Natural killer cell treated with Interleukin-12 subunit alpha and Interleukin-12 subunit beta and Interleukin-15 and Interleukin-18, amount 100 ng/mL, for 72 hours (primary cell): ENCODE data around the gene STKLD1. TPM values are rescaled to one million over a fixed set of nuclear protein-coding genes. Genes with fewer than 3 reads are reported as not detected.

Experiments used
- ATAC-seq, 2 donors: fragments of 150-1000 bp; cut with Tn5 transposase in 1 of 2; sonication (Bioruptor Pico), chemical (Tn5 transposase) in 1 of 2; 2 replicates each; pipeline ENCODE4 v1.10.0; 2021
- DNase-seq: peaks from one replicate; pipeline ENCODE4 v3.0.0; 2022; ENCODE audit warnings: low spot score
- H3K27ac Mint-ChIP-seq, 2 donors: 1 replicate in 1 of 2; 2 replicates in 1 of 2; pipeline ENCODE4 v1.8.0; 2022; ENCODE audit warnings: mixed read lengths in 2 of 2, mild to moderate bottlenecking in 1 of 2, moderate library complexity in 1 of 2
- H3K27me3 Mint-ChIP-seq, 2 donors: 1 replicate in 1 of 2; 2 replicates in 1 of 2; pipeline ENCODE4 v1.8.0; 2022; ENCODE audit warnings: mixed read lengths in 2 of 2
- H3K36me3 Mint-ChIP-seq: one replicate; pipeline ENCODE4 v1.8.0; 2022; ENCODE audit warnings: mixed read lengths
- H3K4me1 Mint-ChIP-seq, 2 donors: 1 replicate in 1 of 2; 2 replicates in 1 of 2; pipeline ENCODE4 v1.8.0; 2022; ENCODE audit warnings: low read depth in 2 of 2, mixed read lengths in 2 of 2, mild to moderate bottlenecking in 1 of 2
- H3K4me3 Mint-ChIP-seq: one replicate; pipeline ENCODE4 v1.8.0; 2022; ENCODE audit warnings: mixed read lengths
- H3K9me3 Mint-ChIP-seq: 2 replicates; pipeline ENCODE4 v1.8.0; 2022; ENCODE audit warnings: mixed read lengths
- total RNA-seq, 2 donors: library from RNA; stranded (reverse); gene quantifications; one replicate each; pipeline ENCODE4 v1.2.3, GENCODE V29; 2022

STKLD1 gene
- total RNA-seq, 2 donors from 2014 or later = 0.19 TPM; not detected in 1

GRCh38 chr9:133426011-133426410 lies 49.8 kb downstream of the STKLD1 start:
- Mint-ChIP-seq H3K27ac (no peak overlapping the region), H3K36me3 (no peaks in the 10 kb centered on the region), H3K4me3 (no peak overlapping the region), H3K9me3 (no peaks in the 10 kb centered on the region), H3K4me1 (peaks cover 9 to 12% of the 10 kb centered on the region in 2 donors), H3K27me3 (peaks cover 2 to 11% of the 10 kb centered on the region in 2 donors)
- no peak for DNase-seq
- ATAC-seq = no peak

GRCh38 chr9:133427658-133428348 lies 51.6 kb downstream of the STKLD1 start:
- Mint-ChIP-seq H3K4me3 (no peak overlapping the region), H3K27ac (no peak overlapping the region)

DNA sequence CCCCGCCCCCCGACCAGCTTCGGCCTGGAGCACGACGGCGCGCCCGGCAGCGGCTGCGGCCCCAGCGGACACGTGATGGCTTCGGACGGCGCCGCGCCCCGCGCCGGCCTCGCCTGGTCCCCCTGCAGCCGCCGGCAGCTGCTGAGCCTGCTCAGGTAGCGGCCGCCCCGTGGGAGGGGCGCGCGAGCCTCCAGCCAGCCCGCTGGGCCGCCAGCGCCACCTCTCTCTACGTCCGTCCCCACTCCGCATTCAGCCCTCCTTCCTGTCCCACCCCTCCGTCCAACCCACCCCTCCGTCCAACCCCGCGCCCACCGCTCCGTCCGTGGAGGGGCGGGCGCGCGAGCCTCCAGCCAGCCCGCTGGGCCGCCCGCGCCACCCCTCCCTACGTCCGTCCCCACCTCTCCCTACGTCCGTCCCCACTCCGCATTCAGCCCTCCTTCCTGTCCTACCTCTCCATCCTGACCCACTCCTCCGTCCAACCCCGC lies 52.5 kb downstream of the STKLD1 start:
- H3K9me3 Mint-ChIP-seq = no peaks in the 10 kb centered on the region
- DNase-seq (no peak), ATAC-seq (peak; percentile 53 to 73)
- H3K27ac Mint-ChIP-seq = no peak overlapping the region
- H3K27me3 Mint-ChIP-seq = peaks cover 2 to 11% of the 10 kb centered on the region in 2 donors
- no peaks in the 10 kb centered on the region for H3K36me3 Mint-ChIP-seq
- no peak overlapping the region for H3K4me3 Mint-ChIP-seq
- H3K4me1 Mint-ChIP-seq = no peaks in the 10 kb centered on the region

More at GRCh38 chr9:133427658-133428348, 51.6 kb downstream of the STKLD1 start:
- peaks cover 2 to 11% of the 10 kb centered on the region in 2 donors for H3K27me3 Mint-ChIP-seq
- H3K4me1 Mint-ChIP-seq = no peaks in the 10 kb centered on the region
- DNase-seq (no peak), ATAC-seq (no peak)
- no peaks in the 10 kb centered on the region for H3K36me3 Mint-ChIP-seq
- H3K9me3 Mint-ChIP-seq = no peaks in the 10 kb centered on the region

DNA sequence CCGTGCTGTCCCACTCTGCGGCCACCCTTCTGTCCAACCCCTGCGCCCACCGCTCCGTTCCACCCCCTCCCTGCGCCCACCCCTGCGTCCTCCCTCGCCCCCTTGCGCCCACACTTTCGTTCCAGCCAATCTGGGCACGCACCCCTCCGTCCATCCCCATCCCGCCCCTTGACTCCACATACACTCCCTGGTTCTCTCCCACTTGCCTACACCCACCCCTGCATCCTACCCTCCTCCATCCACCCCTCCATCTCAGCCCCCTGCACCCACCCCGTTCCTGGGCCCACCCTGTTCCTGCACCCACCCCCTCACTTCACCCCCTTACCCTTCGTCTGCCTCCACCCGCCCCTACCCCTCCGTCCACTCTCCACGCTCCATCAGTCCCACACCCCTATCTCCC lies 53.0 kb downstream of the STKLD1 start:
- DNase-seq (no peak), ATAC-seq (no peak)
- no peaks in the 10 kb centered on the region for H3K4me1 Mint-ChIP-seq
- no peak overlapping the region for H3K4me3 Mint-ChIP-seq
- no peaks in the 10 kb centered on the region for H3K9me3 Mint-ChIP-seq
- no peaks in the 10 kb centered on the region for H3K36me3 Mint-ChIP-seq
- peaks cover 2 to 11% of the 10 kb centered on the region in 2 donors for H3K27me3 Mint-ChIP-seq
- H3K27ac Mint-ChIP-seq = no peak overlapping the region

DNA sequence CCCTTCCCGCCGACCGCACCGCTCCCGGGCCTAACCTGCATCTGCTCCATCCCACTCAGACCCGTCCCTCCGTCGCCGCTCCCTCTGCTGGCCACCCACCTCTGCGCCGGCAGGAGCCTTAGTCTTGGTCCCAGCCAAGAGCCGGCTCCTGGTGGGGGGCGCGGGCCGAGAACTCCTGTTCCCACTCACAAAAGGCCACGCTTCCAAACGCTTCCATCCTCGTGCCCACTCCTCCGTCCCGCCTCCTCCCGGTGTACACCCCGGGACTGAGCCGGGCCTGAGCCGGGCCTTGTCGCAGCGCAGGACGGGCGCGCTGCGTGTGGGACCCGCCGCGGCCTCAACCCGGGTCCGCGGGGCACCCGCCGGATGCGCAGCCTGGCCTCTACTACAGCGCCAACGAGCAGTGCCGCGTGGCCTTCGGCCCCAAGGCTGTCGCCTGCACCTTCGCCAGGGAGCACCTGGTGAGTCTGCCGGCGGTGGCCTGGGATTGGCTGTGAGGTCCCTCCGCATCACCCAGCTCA lies 53.5 kb downstream of the STKLD1 start:
- Mint-ChIP-seq H3K27me3 (peaks cover 2 to 11% of the 10 kb centered on the region in 2 donors), H3K27ac (no peak overlapping the region), H3K4me3 (no peak overlapping the region), H3K9me3 (no peaks in the 10 kb centered on the region), H3K4me1 (no peaks in the 10 kb centered on the region), H3K36me3 (no peaks in the 10 kb centered on the region)
- ATAC-seq = no peak
- no peak for DNase-seq

GRCh38 chr9:133430244-133430643 lies 54.1 kb downstream of the STKLD1 start:
- Mint-ChIP-seq H3K9me3 (no peaks in the 10 kb centered on the region), H3K4me3 (no peak overlapping the region), H3K36me3 (no peaks in the 10 kb centered on the region), H3K27me3 (peaks cover 2 to 11% of the 10 kb centered on the region in 2 donors), H3K27ac (no peak overlapping the region), H3K4me1 (no peaks in the 10 kb centered on the region)
- no peak for DNase-seq
- no peak for ATAC-seq

DNA sequence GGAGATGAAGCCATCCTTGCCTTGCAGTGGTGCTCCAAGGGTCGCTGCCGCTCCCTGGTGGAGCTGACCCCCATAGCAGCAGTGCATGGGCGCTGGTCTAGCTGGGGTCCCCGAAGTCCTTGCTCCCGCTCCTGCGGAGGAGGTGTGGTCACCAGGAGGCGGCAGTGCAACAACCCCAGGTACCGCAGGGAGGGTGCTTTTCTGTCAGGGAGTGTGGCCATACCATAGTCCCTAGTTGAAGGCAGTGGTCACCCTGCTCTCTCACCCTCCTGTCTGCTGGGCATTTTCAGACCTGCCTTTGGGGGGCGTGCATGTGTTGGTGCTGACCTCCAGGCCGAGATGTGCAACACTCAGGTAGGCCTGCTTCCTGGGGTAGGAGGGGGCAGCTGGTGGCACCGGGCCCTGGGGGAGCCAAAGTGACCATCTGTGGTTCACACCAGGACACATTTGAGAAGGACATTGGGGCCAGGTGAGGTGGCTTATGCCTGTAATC lies 57.2 kb downstream of the STKLD1 start:
- no peak overlapping the region for H3K4me3 Mint-ChIP-seq
- H3K4me1 Mint-ChIP-seq = no peaks in the 10 kb centered on the region
- H3K27me3 Mint-ChIP-seq = no peaks in the 10 kb centered on the region
- DNase-seq (no peak), ATAC-seq (no peak)
- no peaks in the 10 kb centered on the region for H3K36me3 Mint-ChIP-seq
- H3K9me3 Mint-ChIP-seq = no peaks in the 10 kb centered on the region
- no peak overlapping the region for H3K27ac Mint-ChIP-seq

GRCh38 chr9:133436681-133437080 lies 60.5 kb downstream of the STKLD1 start:
- Mint-ChIP-seq H3K9me3 (no peaks in the 10 kb centered on the region), H3K27ac (no peak overlapping the region), H3K27me3 (no peaks in the 10 kb centered on the region), H3K4me1 (peaks cover 0 to 2% of the 10 kb centered on the region in 2 donors), H3K36me3 (no peaks in the 10 kb centered on the region), H3K4me3 (no peak overlapping the region)
- ATAC-seq = no peak
- no peak for DNase-seq

- no peak for DNase-seq
- Mint-ChIP-seq H3K27ac (no peak overlapping the region), H3K36me3 (no peaks in the 10 kb centered on the region), H3K4me3 (no peak overlapping the region), H3K4me1 (peaks cover 0 to 2% of the 10 kb centered on the region in 2 donors), H3K9me3 (no peaks in the 10 kb centered on the region), H3K27me3 (no peaks in the 10 kb centered on the region)
- ATAC-seq = no peak
Observed at GRCh38 chr9:133437753-133438531, 61.8 kb downstream of the STKLD1 start.

GRCh38 chr9:133439337-133439736 lies 63.2 kb downstream of the STKLD1 start:
- ATAC-seq = no peak
- Mint-ChIP-seq H3K9me3 (no peaks in the 10 kb centered on the region), H3K4me3 (no peak overlapping the region), H3K4me1 (peaks cover 0 to 2% of the 10 kb centered on the region in 2 donors), H3K27me3 (no peaks in the 10 kb centered on the region), H3K36me3 (no peaks in the 10 kb centered on the region), H3K27ac (no peak overlapping the region)
- no peak for DNase-seq

GRCh38 chr9:133440874-133441273 lies 64.7 kb downstream of the STKLD1 start:
- DNase-seq (no peak), ATAC-seq (no peak)
- H3K9me3 Mint-ChIP-seq = no peaks in the 10 kb centered on the region

DNA sequence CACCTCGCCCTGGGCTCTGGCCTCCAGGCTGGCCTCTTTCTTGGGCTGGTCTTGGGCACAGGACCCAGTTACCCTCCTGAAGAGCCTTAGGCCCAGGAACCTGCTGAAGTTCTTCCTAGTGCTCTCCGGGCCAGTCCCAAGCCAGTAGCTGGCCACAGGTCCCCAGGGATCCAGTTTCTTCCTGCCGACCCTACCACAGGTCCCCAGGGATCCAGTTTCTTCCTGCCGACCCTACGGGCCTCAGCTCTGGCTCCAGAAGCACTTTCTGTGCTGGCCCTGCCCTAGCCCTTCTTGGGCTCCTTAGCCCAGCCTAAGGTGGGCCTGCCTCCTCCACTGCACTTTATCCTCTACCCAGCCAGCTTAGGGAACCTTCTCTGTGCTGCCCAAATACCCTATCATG lies 65.4 kb downstream of the STKLD1 start:
- Mint-ChIP-seq H3K36me3 (no peaks in the 10 kb centered on the region), H3K9me3 (no peaks in the 10 kb centered on the region), H3K27ac (no peak overlapping the region), H3K27me3 (peaks cover 2 to 6% of the 10 kb centered on the region in 2 donors), H3K4me1 (peaks cover 0 to 2% of the 10 kb centered on the region in 2 donors), H3K4me3 (no peak overlapping the region)
- ATAC-seq (no peak), DNase-seq (no peak)

More at GRCh38 chr9:133440874-133441273, 64.7 kb downstream of the STKLD1 start:
- Mint-ChIP-seq H3K27me3 (no peaks in the 10 kb centered on the region), H3K27ac (no peak overlapping the region), H3K4me1 (peaks cover 0 to 2% of the 10 kb centered on the region in 2 donors), H3K36me3 (no peaks in the 10 kb centered on the region), H3K4me3 (no peak overlapping the region)

DNA sequence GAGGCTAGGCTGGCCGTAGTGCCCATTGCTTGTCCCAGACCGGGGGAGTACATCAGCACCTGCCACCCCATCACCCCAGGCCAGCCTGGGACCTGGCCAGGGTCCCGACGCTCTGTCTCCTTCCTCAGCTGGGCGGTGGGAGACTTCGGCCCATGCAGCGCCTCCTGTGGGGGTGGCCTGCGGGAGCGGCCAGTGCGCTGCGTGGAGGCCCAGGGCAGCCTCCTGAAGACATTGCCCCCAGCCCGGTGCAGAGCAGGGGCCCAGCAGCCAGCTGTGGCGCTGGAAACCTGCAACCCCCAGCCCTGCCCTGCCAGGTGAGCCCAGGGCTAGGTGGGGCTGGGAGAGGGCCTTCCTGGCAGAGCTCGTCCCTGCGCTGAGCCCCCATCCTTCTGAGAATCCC lies 67.1 kb downstream of the STKLD1 start:
- peaks cover 0 to 2% of the 10 kb centered on the region in 2 donors for H3K4me1 Mint-ChIP-seq

GRCh38 chr9:133443982-133444381 lies 67.8 kb downstream of the STKLD1 start:
- no peaks in the 10 kb centered on the region for H3K9me3 Mint-ChIP-seq
- H3K4me1 Mint-ChIP-seq = peaks cover 0 to 2% of the 10 kb centered on the region in 2 donors
- no peak overlapping the region for H3K27ac Mint-ChIP-seq
- no peak for ATAC-seq
- H3K36me3 Mint-ChIP-seq = no peaks in the 10 kb centered on the region
- no peak overlapping the region for H3K4me3 Mint-ChIP-seq
- H3K27me3 Mint-ChIP-seq = peaks cover 2 to 8% of the 10 kb centered on the region in 2 donors
- no peak for DNase-seq

More for the DNA sequence above, 67.1 kb downstream of the STKLD1 start:
- Mint-ChIP-seq H3K27me3 (peaks cover 2 to 8% of the 10 kb centered on the region in 2 donors), H3K4me3 (no peak overlapping the region), H3K36me3 (no peaks in the 10 kb centered on the region), H3K9me3 (no peaks in the 10 kb centered on the region), H3K27ac (no peak overlapping the region)
- DNase-seq (no peak), ATAC-seq (no peak)
